ENCODE data around the gene LASP1.

The LASP1 gene

GRCh38 chr17:38889745-38890409 lies 20.0 kb downstream of the LASP1 start:
- DNase-seq, result no peak

GRCh38 chr17:38890410-38890746 lies 20.5 kb downstream of the LASP1 start:
- no peak for DNase-seq

GRCh38 chr17:38891441-38891840 lies 21.6 kb downstream of the LASP1 start:
- DNase-seq, result no peak

DNA sequence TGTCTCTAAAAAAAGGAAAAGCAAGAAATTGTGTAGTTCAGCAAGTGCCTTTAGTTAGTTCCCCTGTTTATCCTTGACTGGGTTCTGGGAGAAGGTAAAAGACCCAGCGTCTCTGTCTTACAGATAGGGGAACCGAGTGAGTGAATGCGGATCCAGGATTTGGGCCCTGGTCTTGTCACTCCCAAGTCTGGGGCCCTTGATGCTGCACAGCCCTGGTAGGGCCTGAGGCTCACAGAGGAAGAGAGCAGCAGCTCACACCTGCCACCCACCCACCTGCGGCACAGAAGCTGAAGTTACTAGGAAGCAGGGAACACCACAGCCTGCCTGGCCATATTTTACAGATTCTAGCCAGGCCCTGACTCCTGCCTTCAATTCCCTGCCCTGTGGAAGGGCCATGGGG lies 22.2 kb downstream of the LASP1 start:
- DNase-seq, result no peak

GRCh38 chr17:38892620-38893019 lies 22.8 kb downstream of the LASP1 start:
- DNase-seq, result no peak

DNA sequence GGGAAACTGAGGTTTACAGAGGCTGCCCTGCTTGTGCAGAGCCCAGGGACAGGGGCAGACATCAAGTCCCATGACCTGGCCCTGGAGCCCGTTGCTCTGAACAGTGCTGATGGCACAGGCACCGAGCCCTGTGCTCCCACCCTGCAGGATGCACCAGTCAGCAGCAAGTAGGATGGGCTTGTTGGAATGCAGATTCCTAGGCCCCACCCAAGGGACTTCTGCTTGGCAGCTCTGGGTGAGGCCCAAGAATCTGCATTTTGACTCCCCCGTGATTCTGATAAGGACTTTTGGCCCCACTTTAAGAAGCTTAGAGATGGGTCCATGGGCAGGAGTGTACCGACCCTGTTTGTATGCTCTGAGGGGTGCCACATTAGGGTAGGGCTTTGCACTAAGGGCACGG lies 23.3 kb downstream of the LASP1 start:
- no peak for DNase-seq

GRCh38 chr17:38893607-38894006 lies 23.7 kb downstream of the LASP1 start:
- no peak for DNase-seq

DNA sequence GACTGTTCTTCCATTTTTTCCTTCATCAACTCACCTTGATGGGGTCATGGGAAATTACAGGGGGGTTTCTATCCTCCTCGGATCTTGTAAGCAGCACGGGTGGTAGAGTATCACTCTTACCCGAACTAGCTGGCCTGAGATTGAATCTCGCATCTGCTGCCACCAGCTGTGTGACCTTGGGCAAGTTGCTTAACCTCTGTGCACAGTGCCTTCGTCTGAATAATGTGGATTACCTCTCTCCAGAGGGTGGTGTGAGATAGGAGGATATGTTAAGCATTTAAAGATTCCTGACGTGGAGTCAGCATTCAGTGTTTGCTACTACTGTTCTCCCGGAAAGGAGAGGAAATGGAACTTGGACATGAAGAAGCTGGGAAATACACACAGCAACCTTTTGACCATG lies 24.4 kb downstream of the LASP1 start:
- DNase-seq, result no peak

- no peak for DNase-seq
Observed at GRCh38 chr17:38896346-38896954, 26.6 kb downstream of the LASP1 start.

DNA sequence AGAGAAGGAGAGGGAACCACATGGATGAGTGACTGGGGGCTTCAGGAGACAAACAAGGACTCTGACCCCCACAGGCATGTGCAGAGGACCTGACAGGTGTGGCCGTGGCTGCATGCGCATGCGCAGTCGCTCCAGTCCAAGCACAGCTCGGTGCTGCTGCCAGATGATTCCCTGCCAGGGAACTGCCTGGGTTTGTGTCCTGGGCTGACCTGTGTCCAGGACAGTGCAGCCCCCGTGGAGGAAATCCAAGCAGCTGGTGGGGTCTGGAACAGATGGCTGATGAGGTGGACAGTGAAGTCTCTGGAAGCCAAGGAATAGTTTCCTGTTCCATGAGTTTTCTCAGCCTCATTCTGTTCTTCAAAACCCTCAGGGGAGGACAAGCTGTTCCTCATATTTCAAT lies 27.3 kb downstream of the LASP1 start:
- DNase-seq, result no peak

GRCh38 chr17:38897671-38898290 lies 27.9 kb downstream of the LASP1 start:
- DNase-seq, result no peak

DNA sequence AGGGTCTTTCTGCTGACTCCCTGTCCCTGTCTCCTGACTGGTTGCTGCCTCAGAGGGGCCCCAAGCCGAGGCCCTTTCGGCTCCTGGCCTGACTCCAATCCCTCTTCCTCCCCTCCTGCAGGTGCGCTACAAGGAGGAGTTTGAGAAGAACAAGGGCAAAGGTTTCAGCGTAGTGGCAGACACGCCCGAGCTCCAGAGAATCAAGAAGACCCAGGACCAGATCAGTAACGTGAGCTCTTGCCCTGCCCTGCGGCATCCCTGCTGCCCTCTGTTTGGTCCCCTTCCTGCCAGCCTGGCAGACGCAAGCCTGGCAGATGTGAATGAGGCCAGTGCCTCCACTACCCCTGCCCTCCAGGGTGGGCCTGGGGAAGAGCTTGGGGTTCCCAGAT lies 28.4 kb downstream of the LASP1 start:
- peak; percentile 52 for DNase-seq

GRCh38 chr17:38898812-38899348 lies 29.0 kb downstream of the LASP1 start:
- DNase-seq, result peak; percentile 82

DNA sequence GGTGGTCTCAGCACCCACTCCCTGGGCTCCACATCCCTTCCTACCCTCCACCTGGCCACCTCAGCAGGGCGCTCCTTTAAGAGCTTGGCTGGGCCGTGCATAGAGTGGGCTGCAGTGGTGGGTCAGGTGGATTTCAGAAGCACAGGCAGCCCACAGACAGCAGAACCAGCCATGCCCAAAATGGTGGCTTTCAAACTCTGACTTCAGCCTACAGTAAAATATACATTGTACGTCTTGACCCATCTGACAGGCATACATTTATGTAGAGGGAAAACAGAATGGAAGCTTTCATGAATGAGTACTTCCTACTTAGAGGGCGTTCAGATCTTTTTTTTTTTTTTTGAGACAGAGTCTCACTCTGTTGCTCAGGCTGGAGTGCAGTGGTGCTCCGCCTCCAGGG lies 29.6 kb downstream of the LASP1 start:
- no peak for DNase-seq

GRCh38 chr17:38900978-38901656 lies 31.3 kb downstream of the LASP1 start:
- DNase-seq, result no peak

- DNase-seq, result no peak
Observed at GRCh38 chr17:38903404-38903803, 33.5 kb downstream of the LASP1 start.

DNA sequence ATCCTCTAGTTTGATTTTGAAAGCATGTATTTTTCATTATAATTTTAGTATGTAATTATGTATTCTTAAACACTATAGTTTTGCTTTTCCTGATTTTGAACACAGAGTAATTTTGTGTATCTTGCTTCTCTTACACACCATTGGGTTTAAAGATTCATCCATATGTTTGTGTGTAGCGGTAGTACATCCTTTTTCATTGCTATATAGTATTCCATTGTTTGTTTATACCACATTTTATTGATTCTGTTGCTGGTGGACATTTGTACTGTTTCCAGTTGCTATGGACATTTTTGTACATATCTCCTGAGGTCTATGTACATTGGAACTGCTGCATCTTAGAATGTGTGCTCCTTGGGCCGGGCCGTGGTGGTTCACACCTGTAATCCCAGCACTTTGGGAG lies 35.0 kb downstream of the LASP1 start:
- DNase-seq, result no peak

DNA sequence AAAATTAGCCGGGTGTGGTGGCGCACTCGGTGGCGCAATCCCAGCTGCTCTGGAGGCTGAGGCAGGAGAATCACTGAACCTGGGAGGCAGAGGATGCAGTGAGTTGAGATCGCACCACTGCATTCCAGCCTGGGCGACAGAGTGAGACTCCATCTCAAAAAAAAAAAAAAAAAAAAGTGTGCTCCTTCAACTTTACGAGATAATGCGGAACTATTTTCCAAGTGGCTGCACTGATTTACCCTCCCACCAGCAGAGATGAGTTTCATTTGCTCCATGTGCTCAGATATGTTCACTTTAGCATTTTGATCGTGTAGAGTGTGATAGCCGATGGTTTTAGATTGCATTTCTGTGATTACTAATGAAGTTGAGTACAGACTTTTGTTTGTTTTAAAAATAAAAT lies 35.5 kb downstream of the LASP1 start:
- no peak for DNase-seq

GRCh38 chr17:38906460-38907228 lies 36.8 kb downstream of the LASP1 start:
- DNase-seq, result no peak

GRCh38 chr17:38907930-38908675 lies 38.2 kb downstream of the LASP1 start:
- DNase-seq, result no peak

DNA sequence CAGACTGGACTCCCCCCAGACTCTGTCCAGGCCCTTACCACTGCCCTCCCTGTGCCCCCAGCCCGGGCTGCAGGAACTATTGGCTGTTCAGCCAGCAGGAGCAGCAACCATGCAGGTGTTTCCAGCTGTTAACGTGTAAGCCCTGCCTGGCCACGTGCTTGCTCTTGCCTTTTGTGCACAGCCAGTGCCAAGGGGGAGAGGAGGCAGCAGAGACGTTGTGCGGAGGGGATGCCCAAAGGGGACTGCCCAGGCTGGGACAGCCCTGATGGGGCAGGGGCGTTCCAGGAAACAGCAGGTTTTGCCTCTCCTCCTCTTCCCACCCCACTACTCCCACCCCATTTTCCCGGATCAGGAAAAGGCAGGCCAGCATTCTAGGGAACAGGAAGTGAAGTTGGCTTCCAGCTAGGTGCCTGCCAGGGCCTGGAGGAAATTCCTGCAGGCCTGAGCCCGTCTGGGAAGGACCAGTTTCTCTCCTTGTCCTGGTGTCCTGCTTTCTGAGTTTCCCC lies 38.9 kb downstream of the LASP1 start:
- DNase-seq, result no peak

DNA sequence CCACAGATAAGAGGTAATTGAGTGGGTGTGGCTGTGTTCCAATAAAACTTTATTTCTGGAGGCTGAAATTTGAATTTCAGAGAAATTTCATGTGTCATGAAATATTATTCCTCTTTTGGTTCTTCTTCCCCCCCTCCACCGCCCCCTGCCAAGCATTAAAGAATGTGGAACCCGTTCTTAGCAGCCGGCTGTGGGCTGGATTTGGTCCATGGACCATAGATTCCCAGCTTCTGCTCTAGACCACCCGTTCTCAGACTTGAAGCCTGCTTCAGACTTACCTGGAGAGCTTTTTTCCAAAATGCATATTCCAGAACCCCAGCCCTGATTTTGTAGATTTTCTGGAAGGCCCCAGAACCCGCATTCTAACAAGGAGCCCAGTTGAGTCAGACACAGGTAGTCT lies 40.5 kb downstream of the LASP1 start:
- no peak for DNase-seq

All from activated CD4-positive, CD25-positive, alpha-beta regulatory T cell treated with anti-CD3 and anti-CD28 coated beads, Interleukin-2, amount 50 U/mL, for 72 hours (primary cell).